Activated naive CD8-positive, alpha-beta T cell treated with anti-CD3 and anti-CD28 coated beads, Interleukin-2, amount 10 ng/mL, durations not matched to agents 7 days and 5 days (primary cell): Measurements from ENCODE around the gene EXOC4. TPM values are rescaled to one million over a fixed set of nuclear protein-coding genes. Genes with fewer than 3 reads are reported as not detected.

Experiments
- ATAC-seq: fragments of 150-1000 bp; cut with Tn5 transposase; one replicate; pipeline ENCODE4 v1.10.0; 2021; ENCODE audit warnings: low read depth, moderate library complexity
- POLR2A ChIA-PET: fragments of 350-600 bp; sonication (Branson Sonifier 250); formaldehyde crosslinking; loops from one replicate; lab custom pipeline; 2021; ENCODE audit warnings: antibody characterized with exemption; lab: Charles Lee
- DNase-seq: peaks from one replicate; pipeline ENCODE4 v3.0.0; 2021
- H3K27ac Mint-ChIP-seq: one replicate; pipeline ENCODE4 v1.8.0; 2022; ENCODE audit warnings: mild to moderate bottlenecking, mixed read lengths
- H3K27me3 Mint-ChIP-seq: one replicate; pipeline ENCODE4 v1.8.0; 2022; ENCODE audit warnings: mild to moderate bottlenecking, moderate library complexity, mixed read lengths
- H3K36me3 Mint-ChIP-seq: one replicate; pipeline ENCODE4 v1.8.0; 2021; ENCODE audit warnings: mild to moderate bottlenecking, mixed read lengths
- H3K4me1 Mint-ChIP-seq: one replicate; pipeline ENCODE4 v1.8.0; 2021; ENCODE audit warnings: mixed read lengths
- H3K4me3 Mint-ChIP-seq: one replicate; pipeline ENCODE4 v1.8.0; 2022; ENCODE audit warnings: mild to moderate bottlenecking, moderate library complexity, mixed read lengths
- H3K9me3 Mint-ChIP-seq: one replicate; pipeline ENCODE4 v1.8.0; 2021; ENCODE audit warnings: mixed read lengths
- total RNA-seq, 2 experiments: library from RNA; stranded (reverse); gene quantifications; one replicate each; pipeline ENCODE4 v1.2.3, GENCODE V29; 2021

EXOC4 gene
- total RNA-seq, 2 experiments from 2014 or later = 73.1 to 73.7 TPM

DNA sequence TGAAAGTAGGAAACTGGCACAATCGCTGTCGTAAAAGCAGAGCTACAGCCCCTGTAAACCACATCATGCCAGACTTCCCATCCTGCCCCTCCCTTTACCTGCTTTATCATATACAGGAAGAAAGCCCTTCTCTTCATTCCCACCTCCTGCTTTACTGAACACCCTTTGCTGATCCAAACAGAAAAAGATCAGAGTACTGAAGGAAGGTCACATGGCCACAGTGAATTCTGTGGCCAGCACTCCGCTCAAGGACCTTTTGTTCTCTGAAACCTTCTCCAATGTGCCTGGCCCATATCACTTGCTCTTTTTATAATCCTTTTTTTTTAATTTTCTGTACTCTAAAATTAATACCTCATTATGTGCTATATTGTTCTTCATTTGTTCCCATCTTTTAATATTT lies 765.4 kb downstream of the EXOC4 start:
- DNase-seq = no peak
- ATAC-seq = no peak
- Mint-ChIP-seq H3K27me3 (no peaks in the 10 kb centered on the region), H3K4me3 (no peak overlapping the region), H3K36me3 (no peaks in the 10 kb centered on the region), H3K9me3 (no peaks in the 10 kb centered on the region), H3K4me1 (no peaks in the 10 kb centered on the region), H3K27ac (no peak overlapping the region)
- POLR2A ChIA-PET = no interaction called here

DNA sequence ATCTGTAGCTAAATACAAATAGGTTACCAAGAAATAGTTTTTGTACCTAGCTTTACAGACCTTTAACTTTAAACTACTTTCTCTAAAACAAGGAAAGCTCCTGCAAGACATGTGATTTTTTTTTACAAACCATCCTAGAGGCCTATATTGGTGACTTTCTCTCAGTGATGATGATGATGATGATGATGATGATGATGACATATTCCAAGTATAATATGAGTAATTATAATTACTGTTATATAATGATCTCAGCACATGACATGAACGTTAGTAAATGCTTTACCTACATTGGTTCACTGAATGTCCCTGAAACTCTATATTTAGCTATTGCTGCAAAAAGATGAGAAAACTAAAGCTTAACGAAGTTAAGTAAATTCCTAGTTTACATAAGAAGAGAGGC lies 766.4 kb downstream of the EXOC4 start:
- POLR2A ChIA-PET = no interaction called here
- Mint-ChIP-seq H3K4me3 (no peak overlapping the region), H3K9me3 (no peaks in the 10 kb centered on the region), H3K4me1 (no peaks in the 10 kb centered on the region), H3K36me3 (no peaks in the 10 kb centered on the region), H3K27ac (no peak overlapping the region), H3K27me3 (no peaks in the 10 kb centered on the region)
- ATAC-seq = no peak
- no peak for DNase-seq

DNA sequence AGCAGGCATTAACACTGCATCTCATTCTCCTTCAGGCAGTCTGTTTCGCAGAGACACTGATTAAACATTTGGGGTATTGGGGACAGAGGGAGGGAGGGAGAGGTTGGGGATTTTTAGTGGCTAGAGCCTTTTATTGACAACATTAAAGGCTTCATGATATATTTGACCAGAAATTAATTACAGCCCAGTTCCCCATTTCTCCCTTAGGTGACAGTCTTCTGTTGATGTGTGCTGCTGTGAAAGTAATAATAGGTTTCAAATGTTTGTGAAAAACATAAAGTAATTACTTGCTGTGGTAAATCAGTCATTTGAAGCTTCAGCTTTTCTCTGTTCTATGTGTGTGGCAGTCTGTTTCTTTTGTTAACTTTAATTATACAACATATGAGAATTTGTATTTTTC lies 769.0 kb downstream of the EXOC4 start:
- no peaks in the 10 kb centered on the region for H3K27me3 Mint-ChIP-seq
- DNase-seq = no peak
- ATAC-seq = no peak
- no peak overlapping the region for H3K27ac Mint-ChIP-seq
- H3K4me1 Mint-ChIP-seq = no peaks in the 10 kb centered on the region
- H3K4me3 Mint-ChIP-seq = no peak overlapping the region
- no peaks in the 10 kb centered on the region for H3K9me3 Mint-ChIP-seq
- H3K36me3 Mint-ChIP-seq = no peaks in the 10 kb centered on the region
- POLR2A ChIA-PET = no interaction called here

DNA sequence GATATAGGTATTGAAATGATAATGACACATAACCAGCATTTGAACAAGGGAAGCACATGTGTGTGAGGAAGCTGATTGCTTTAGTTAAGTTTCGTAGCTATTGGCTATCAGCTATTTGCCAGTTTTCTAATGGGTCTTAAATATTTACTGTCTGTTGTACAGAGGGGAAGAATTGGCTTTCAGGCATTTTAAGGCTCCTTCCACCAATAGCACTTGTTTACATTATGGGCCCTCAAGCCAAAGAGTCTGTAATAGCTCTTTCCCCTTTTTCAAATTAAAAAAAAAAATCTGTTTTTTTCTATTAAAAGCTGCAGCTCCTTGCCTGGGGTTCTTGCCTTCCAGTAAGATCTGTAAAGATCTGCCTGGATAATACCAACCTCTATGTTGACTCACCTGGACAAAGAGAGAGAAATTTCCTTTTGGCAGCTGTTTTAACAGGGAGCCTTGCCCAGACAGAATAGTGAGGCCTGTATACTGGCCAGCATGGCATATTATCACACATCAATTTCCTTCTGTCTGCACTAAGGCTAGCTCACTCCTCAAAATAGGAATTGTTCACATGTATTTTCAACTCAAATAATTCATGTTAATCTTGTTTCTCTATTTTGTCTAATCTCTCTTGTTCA lies 769.5 kb downstream of the EXOC4 start:
- Mint-ChIP-seq H3K4me3 (no peak overlapping the region), H3K36me3 (no peaks in the 10 kb centered on the region), H3K4me1 (no peaks in the 10 kb centered on the region), H3K9me3 (no peaks in the 10 kb centered on the region), H3K27ac (no peak overlapping the region), H3K27me3 (no peaks in the 10 kb centered on the region)
- POLR2A ChIA-PET = no interaction called here
- ATAC-seq (no peak), DNase-seq (no peak)

DNA sequence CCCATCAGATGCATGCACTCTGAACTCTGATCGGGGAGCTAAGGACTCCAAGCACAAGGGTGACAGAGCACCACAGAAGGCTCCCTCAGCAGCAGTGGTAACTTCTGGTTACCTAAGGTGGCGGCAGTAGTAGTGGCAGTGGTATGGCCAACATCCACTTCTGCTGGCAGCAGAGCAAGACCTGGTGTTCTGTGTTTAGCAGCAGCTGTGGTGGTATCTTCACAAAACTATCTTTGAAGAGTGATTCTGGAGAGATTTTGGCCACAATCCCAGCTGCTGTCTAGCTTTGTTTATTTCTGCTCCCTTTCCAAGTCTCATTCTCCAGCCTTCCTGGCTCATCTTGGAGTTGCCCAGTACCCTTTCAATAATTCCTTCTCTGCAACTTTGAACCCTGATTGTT lies 771.9 kb downstream of the EXOC4 start:
- H3K27ac Mint-ChIP-seq = no peak overlapping the region
- POLR2A ChIA-PET = no interaction called here
- no peaks in the 10 kb centered on the region for H3K36me3 Mint-ChIP-seq
- no peak overlapping the region for H3K4me3 Mint-ChIP-seq
- no peak for ATAC-seq
- no peaks in the 10 kb centered on the region for H3K27me3 Mint-ChIP-seq
- H3K4me1 Mint-ChIP-seq = no peaks in the 10 kb centered on the region
- no peaks in the 10 kb centered on the region for H3K9me3 Mint-ChIP-seq
- no peak for DNase-seq

DNA sequence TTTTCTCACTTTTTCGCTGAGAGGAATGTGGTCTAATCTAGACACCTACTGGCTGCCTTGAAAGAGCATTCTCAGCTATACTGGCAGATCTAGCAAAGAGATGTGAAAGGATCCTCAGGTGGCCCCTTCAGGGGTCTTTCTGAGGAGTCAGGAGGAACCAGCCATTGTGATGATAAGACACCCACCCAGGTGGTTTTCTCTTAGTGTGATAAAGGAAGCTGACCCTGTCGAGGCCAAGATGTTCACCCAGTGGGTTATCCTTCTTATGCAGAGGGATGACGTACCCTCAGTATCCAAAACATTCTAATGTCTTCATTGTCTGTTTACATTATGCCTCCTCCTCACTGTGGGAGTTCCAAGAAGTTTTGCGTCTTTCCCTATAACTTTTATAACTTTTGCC lies 776.0 kb downstream of the EXOC4 start:
- ATAC-seq (no peak), DNase-seq (no peak)
- Mint-ChIP-seq H3K27ac (no peak overlapping the region), H3K4me1 (no peaks in the 10 kb centered on the region), H3K36me3 (no peaks in the 10 kb centered on the region), H3K27me3 (no peaks in the 10 kb centered on the region), H3K4me3 (no peak overlapping the region), H3K9me3 (no peaks in the 10 kb centered on the region)
- POLR2A ChIA-PET = no interaction called here

DNA sequence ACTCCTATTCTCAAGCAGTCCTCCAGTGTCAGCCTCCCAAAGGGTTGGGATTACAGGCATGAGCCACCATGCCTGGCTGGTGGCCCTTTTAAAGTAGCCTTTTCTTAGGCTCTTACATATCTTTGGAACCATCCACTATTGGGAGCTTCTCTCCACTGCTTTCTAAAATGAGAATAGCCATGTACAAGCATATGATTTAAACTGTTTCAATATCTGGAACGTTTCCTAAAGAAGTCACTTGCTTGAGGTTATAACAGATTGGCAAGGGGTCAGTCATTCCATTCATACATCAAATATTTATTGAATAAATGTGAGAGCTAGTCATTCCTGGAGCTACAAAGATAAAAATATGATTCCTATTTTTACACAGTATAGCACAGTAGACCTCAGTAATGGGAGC lies 776.9 kb downstream of the EXOC4 start:
- Mint-ChIP-seq H3K4me3 (no peak overlapping the region), H3K27ac (no peak overlapping the region), H3K4me1 (no peaks in the 10 kb centered on the region), H3K27me3 (no peaks in the 10 kb centered on the region), H3K9me3 (no peaks in the 10 kb centered on the region), H3K36me3 (no peaks in the 10 kb centered on the region)
- ATAC-seq = no peak
- DNase-seq = no peak
- POLR2A ChIA-PET = no interaction called here

DNA sequence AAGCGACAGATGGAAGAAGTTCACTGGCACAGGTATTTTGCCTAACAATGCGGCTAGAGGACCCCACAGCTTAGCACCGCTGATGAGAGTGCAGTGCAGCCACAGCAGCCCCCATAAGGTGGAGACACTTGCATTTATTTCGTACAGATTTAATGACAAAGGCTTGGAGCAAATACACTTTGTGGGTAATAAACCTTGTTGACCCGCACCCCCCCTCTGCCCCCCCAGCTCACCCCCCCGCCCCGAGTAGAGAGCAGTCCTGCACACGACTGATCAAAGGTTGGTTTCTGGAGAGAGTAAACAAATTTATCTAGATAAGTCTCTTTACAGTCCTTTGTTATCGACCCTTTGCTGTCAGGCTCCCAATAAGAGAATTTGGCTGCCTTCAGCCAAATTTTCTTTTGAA lies 777.6 kb downstream of the EXOC4 start:
- POLR2A ChIA-PET = no interaction called here
- no peak overlapping the region for H3K27ac Mint-ChIP-seq
- no peaks in the 10 kb centered on the region for H3K9me3 Mint-ChIP-seq
- no peaks in the 10 kb centered on the region for H3K4me1 Mint-ChIP-seq
- H3K4me3 Mint-ChIP-seq = no peak overlapping the region
- no peak for ATAC-seq
- DNase-seq = no peak
- H3K36me3 Mint-ChIP-seq = no peaks in the 10 kb centered on the region
- no peaks in the 10 kb centered on the region for H3K27me3 Mint-ChIP-seq

DNA sequence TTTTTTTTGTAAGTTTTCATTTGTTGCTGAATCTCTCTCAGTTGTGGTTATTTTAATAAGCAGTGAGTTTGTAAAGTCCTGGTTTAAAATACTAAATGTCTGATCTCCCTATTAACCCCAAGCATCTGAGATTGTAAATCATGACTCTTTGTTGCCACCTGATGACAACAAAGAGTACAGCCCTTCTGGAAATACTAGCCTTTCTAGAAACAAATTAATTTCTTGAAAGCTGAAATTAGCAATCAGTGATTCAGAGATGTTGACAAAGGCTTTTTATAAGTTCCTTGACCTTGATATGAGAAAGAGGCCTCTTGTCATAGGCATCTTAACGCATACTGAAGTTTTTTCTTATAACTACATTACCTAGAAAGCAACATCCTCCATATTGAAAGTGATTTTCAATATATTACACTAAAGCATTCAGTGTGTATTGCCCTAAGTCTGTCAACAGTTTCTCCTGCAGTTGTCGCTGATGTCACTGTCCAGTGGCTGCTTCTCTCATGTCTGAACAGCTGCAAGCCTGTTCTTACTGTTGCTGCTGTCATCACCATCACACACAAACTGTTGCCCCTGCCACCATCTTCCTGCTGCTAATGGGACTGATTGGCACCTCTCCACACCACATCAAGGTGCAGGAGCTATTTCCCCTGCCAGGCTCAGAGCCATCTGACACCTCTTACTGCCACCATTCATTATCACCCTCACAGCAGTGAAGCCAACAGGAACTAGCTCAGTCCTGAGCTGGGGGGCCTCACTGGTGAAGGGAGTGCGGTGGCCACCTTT lies 779.1 kb downstream of the EXOC4 start:
- DNase-seq (no peak), ATAC-seq (no peak)
- Mint-ChIP-seq H3K4me1 (no peaks in the 10 kb centered on the region), H3K4me3 (no peak overlapping the region), H3K36me3 (no peaks in the 10 kb centered on the region), H3K27ac (no peak overlapping the region), H3K27me3 (no peaks in the 10 kb centered on the region), H3K9me3 (no peaks in the 10 kb centered on the region)
- POLR2A ChIA-PET = no interaction called here

DNA sequence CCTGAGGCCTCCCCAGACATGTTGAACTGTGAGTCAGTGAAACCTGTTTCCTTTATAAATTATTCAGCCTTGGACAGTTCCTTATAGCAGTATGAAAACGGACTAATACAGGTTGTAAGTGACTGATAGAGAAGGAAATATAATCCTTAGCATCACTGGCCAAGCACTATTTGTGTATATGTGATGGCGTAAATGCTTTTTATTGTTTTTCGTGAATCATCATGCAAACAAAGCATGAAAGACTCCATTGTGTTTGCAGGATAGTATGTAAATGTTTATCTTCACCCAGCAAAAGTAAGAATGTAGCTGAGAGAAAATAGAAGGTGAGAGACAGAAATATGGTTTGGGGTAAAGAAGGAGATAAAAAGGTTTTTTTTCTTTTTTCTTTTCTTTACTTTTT lies 781.8 kb downstream of the EXOC4 start:
- POLR2A ChIA-PET = interaction anchor here (0.7 kb wide), 1 partner anchor 894 kb away, joined by 5 read pairs; no protein-coding TSS in a partner anchor
- Mint-ChIP-seq H3K4me1 (no peaks in the 10 kb centered on the region), H3K36me3 (peaks cover 2% of the 10 kb centered on the region), H3K27ac (no peak overlapping the region), H3K27me3 (no peaks in the 10 kb centered on the region), H3K4me3 (no peak overlapping the region), H3K9me3 (no peaks in the 10 kb centered on the region)
- DNase-seq (no peak), ATAC-seq (no peak)

DNA sequence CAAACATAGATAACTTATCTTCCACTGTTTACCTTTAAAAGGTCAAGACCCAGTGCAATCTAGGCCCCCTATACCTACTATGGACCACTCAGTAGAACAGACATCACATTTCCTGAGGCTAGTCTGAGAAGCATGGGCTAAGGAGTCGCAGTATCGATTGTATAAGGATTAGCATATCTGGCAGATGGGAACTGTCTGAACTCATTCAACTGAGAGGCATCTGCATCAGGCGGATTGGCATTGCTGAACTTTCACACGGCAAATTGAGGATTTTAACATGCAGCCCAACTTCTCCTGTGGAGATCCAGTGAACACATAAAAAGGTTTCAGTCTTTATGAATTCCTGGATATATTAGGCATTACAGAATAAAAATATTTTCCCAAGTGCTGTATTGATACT lies 785.1 kb downstream of the EXOC4 start:
- no peak overlapping the region for H3K4me3 Mint-ChIP-seq
- ATAC-seq (no peak), DNase-seq (no peak)
- H3K27ac Mint-ChIP-seq = no peak overlapping the region
- POLR2A ChIA-PET = no interaction called here
- H3K4me1 Mint-ChIP-seq = no peaks in the 10 kb centered on the region
- H3K9me3 Mint-ChIP-seq = no peaks in the 10 kb centered on the region
- peaks cover 2% of the 10 kb centered on the region for H3K36me3 Mint-ChIP-seq
- H3K27me3 Mint-ChIP-seq = no peaks in the 10 kb centered on the region

DNA sequence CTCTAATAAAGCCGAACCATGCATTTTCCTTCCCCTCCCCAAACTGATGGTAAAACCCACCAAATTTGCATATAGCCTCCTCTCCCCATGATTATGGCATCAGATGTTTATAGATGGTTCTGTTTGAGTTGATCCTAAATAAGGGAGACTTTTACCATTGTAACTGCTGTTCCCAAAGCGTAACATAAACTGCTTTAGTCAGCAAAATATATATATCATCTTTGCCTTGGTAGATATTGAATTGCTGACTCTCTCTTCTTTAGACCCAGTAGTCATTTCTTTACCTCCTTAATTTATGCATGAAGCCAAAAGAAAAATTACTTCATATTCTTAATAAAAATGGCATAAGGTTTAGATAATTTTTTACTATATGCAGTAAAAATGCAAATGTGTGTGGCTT lies 788.1 kb downstream of the EXOC4 start:
- Mint-ChIP-seq H3K4me3 (no peak overlapping the region), H3K9me3 (no peaks in the 10 kb centered on the region), H3K4me1 (no peaks in the 10 kb centered on the region), H3K27me3 (no peaks in the 10 kb centered on the region), H3K36me3 (peaks cover 2% of the 10 kb centered on the region), H3K27ac (no peak overlapping the region)
- ATAC-seq = no peak
- POLR2A ChIA-PET = no interaction called here
- DNase-seq = no peak

DNA sequence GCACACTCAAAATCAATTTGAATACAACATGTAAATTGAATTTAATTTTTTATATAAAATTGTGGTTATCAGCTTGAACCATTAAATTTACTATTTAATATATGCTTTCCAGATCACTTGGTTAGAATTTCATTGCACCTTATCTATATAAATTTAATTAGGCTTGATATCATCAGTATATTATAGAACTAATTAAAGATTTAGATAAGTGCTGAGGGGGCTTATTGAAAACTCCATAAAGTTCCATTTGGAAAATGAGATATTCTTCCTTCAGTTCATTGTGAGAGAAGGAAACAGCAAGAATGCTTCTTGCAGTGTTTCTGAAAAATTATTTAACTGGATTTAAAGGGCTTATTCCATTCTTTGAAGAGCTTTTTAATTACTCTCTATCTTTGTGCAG lies 788.6 kb downstream of the EXOC4 start:
- no peak overlapping the region for H3K4me3 Mint-ChIP-seq
- no peaks in the 10 kb centered on the region for H3K9me3 Mint-ChIP-seq
- no peak for DNase-seq
- ATAC-seq = no peak
- POLR2A ChIA-PET = no interaction called here
- no peaks in the 10 kb centered on the region for H3K4me1 Mint-ChIP-seq
- no peaks in the 10 kb centered on the region for H3K27me3 Mint-ChIP-seq
- no peak overlapping the region for H3K27ac Mint-ChIP-seq
- peaks cover 2% of the 10 kb centered on the region for H3K36me3 Mint-ChIP-seq

DNA sequence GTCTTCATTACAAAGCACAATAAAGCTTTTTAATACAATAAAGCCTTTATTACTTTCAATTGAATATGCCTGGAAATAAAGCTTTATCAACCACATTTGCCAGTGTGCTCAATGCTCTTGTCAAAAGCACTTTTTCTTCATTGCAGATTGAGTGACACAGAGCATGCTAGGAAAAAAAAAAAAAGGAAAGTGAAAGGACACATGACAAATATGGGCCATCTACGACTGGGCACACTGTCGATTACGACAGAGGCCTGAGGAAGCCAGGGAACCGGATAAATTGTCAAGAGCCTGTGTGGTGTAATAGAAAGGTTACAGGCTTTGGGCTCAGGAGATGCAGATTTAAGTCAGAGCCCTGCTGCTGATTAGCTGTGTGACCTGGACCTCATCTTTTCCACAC lies 789.4 kb downstream of the EXOC4 start:
- Mint-ChIP-seq H3K4me1 (no peaks in the 10 kb centered on the region), H3K27ac (no peak overlapping the region), H3K9me3 (no peaks in the 10 kb centered on the region), H3K27me3 (no peaks in the 10 kb centered on the region), H3K4me3 (no peak overlapping the region), H3K36me3 (peaks cover 2% of the 10 kb centered on the region)
- ATAC-seq (no peak), DNase-seq (no peak)
- POLR2A ChIA-PET = no interaction called here
